NCI-H2196 (cell line): ENCODE results near the gene MYBPH.

Experiments
- DNase-seq: peaks from one replicate; lab custom pipeline; 2025; ENCODE audit not compliant: unreplicated experiment; lab: John Stamatoyannopoulos, UW

MYBPH gene

GRCh38 chr1:203131548-203132200, 44.0 kb downstream of the MYBPH start:
- DNase-seq, result no peak

- DNase-seq, result peak; percentile 47
These were observed 45.2 kb downstream of the MYBPH start for GRCh38 chr1:203130358-203130985.

- DNase-seq, result peak; percentile 61
These were observed 46.0 kb downstream of the MYBPH start for GRCh38 chr1:203129501-203130231.

GRCh38 chr1:203128716-203129500, 46.7 kb downstream of the MYBPH start:
- DNase-seq, result no peak

GRCh38 chr1:203128431-203128715, 47.3 kb downstream of the MYBPH start:
- DNase-seq, result no peak

- DNase-seq, result peak; percentile 54
These were observed 47.8 kb downstream of the MYBPH start, which contains the start of gene ADORA1 for GRCh38 chr1:203127666-203128430. ADORA1 (plus strand) TSS chr1:203127726; CDS start chr1:203128842, 1,116 bp downstream.

- no peak for DNase-seq
These were observed 48.6 kb downstream of the MYBPH start for GRCh38 chr1:203126866-203127665.

GRCh38 chr1:203126151-203126865, 49.3 kb downstream of the MYBPH start:
- DNase-seq, result no peak

- DNase-seq, result no peak
These were observed 50.9 kb downstream of the MYBPH start for GRCh38 chr1:203124546-203125317.

GRCh38 chr1:203124011-203124410, 51.6 kb downstream of the MYBPH start:
- no peak for DNase-seq

- DNase-seq, result no peak
These were observed 53.5 kb downstream of the MYBPH start for GRCh38 chr1:203122159-203122558.

GRCh38 chr1:203121186-203122015, 54.2 kb downstream of the MYBPH start:
- no peak for DNase-seq

GRCh38 chr1:203120325-203121153, 55.1 kb downstream of the MYBPH start:
- no peak for DNase-seq
